SK-N-SH (cell line): ENCODE measurements around the gene IQSEC1. TPM values are rescaled to one million over a fixed set of nuclear protein-coding genes. Genes with fewer than 3 reads are reported as not detected.

ENCODE experiments used
- CTCF ChIA-PET: fragments of 300-600, 350-600 bp; formaldehyde crosslinking; extraction: SDS; loops from one replicate; lab custom pipeline; 2021; lab: Yijun Ruan, JAX
- POLR2A ChIA-PET: fragments of 350-600 bp; sonication (Branson Sonifier 250); formaldehyde crosslinking; extraction: SDS; loops from one replicate; lab custom pipeline; 2020; ENCODE audit warnings: antibody characterized with exemption, inconsistent platforms; lab: Yijun Ruan, JAX
- DNase-seq: peaks from one replicate; pipeline ENCODE4 v3.0.0; 2012
- H2AFZ ChIP-seq: fragments of 200-600 bp; sonication (generic); 2 replicates; pipeline ENCODE4 v1.8.1; 2016; ENCODE audit warnings: antibody characterized with exemption, mild to moderate bottlenecking, low read depth
- H3F3A ChIP-seq: fragments of 200-600 bp; sonication (generic); replicated peaks from 2 replicates; pipeline ENCODE3; 2016; ENCODE audit warnings: antibody characterized with exemption, mild to moderate bottlenecking; ENCODE audit not compliant: insufficient read depth
- H3K27ac ChIP-seq, 2 experiments: fragments of 200-500 bp in 1 of 2; fragments of 200-600 bp in 1 of 2; sonication (Bioruptor generic) in 1 of 2; sonication (generic), shearing (Covaris generic) in 1 of 2; 2 replicates each; pipeline versions ENCODE4 v1.5.1 to v1.6.1; 2014 to 2016; ENCODE audit warnings: low read depth in 2 of 2, inconsistent platforms in 1 of 2, low read length in 1 of 2, mild to moderate bottlenecking in 1 of 2, mixed read lengths in 1 of 2
- H3K27me3 ChIP-seq: fragments of 200-600 bp; sonication (generic), shearing (Covaris generic); 2 replicates; pipeline ENCODE4 v1.6.1; 2016; ENCODE audit warnings: mixed run types; ENCODE audit not compliant: insufficient read depth
- H3K36me3 ChIP-seq, 2 experiments: fragments of 200-500 bp in 1 of 2; fragments of 200-600 bp in 1 of 2; sonication (Bioruptor generic) in 1 of 2; sonication (generic) in 1 of 2; replicated peaks in 1 of 2; 2 replicates each; pipeline versions ENCODE3 to v1.5.1; 2014 to 2016; ENCODE audit warnings: low read length in 1 of 2, mild to moderate bottlenecking in 1 of 2; ENCODE audit not compliant: insufficient read depth in 2 of 2, control insufficient read depth in 1 of 2
- H3K4me1 ChIP-seq, 2 experiments: fragments of 200-500 bp in 1 of 2; fragments of 200-600 bp in 1 of 2; sonication (Bioruptor generic) in 1 of 2; sonication (generic), shearing (Covaris generic) in 1 of 2; 2 replicates each; pipeline versions ENCODE4 v1.5.1 to v1.6.1; 2014 to 2016; ENCODE audit warnings: low read depth in 1 of 2, low read length in 1 of 2, mixed run types in 1 of 2; ENCODE audit not compliant: insufficient read depth in 2 of 2, control insufficient read depth in 1 of 2
- H3K4me2 ChIP-seq: fragments of 200-600 bp; sonication (generic), shearing (Covaris generic); 2 replicates; pipeline ENCODE4 v1.6.1; 2017; ENCODE audit warnings: mixed run types
- H3K4me3 ChIP-seq, 2 experiments: fragments of 200-500 bp in 1 of 2; fragments of 200-600 bp in 1 of 2; sonication (Bioruptor generic) in 1 of 2; sonication (generic), shearing (Covaris generic) in 1 of 2; 2 replicates each; pipeline versions ENCODE4 v1.5.1 to v1.8.1; 2014 to 2016; ENCODE audit warnings: low read depth in 2 of 2, inconsistent platforms in 1 of 2, low read length in 1 of 2, mild to moderate bottlenecking in 1 of 2, mixed read lengths in 1 of 2, moderate library complexity in 1 of 2
- H3K79me2 ChIP-seq: fragments of 200-600 bp; sonication (generic); 2 replicates; pipeline ENCODE4 v1.8.1; 2017; ENCODE audit warnings: mild to moderate bottlenecking; ENCODE audit not compliant: insufficient read depth
- H3K9ac ChIP-seq: fragments of 200-600 bp; sonication (generic); 2 replicates; pipeline ENCODE4 v1.6.1; 2017; ENCODE audit warnings: mixed run types
- H3K9me2 ChIP-seq: fragments of 200-600 bp; sonication (generic); 2 replicates; pipeline ENCODE4 v1.6.1; 2017; ENCODE audit warnings: mixed run types
- H3K9me3 ChIP-seq: fragments of 200-600 bp; sonication (generic); 2 replicates; pipeline ENCODE4 v1.6.1; 2017; ENCODE audit warnings: mixed run types, mild to moderate bottlenecking, moderate library complexity
- H4K20me1 ChIP-seq: fragments of 200-600 bp; sonication (generic); 2 replicates; pipeline ENCODE4 v1.6.1; 2017; ENCODE audit warnings: mild to moderate bottlenecking, mixed run types; ENCODE audit not compliant: insufficient read depth
- CHD2 ChIP-seq: fragments of 150-350 bp; IDR thresholded peaks from 2 replicates; pipeline ENCODE4 v1.6.1; 2018; ENCODE audit warnings: low read length; ENCODE audit not compliant: partially characterized antibody
- CTCF ChIP-seq: fragments of 200-600 bp; sonication (generic); IDR thresholded peaks from 2 replicates; pipeline ENCODE4 v1.6.1; 2017; ENCODE audit warnings: antibody characterized with exemption, mild to moderate bottlenecking, moderate library complexity
- ELF1 ChIP-seq: IDR thresholded peaks from 2 replicates; pipeline ENCODE4 v1.4.0; 2012
- EZH2phosphoT487 ChIP-seq: fragments of 200-600 bp; sonication (generic); IDR thresholded peaks from 2 replicates; pipeline ENCODE4 v1.6.1; 2017; ENCODE audit warnings: low read depth, mixed run types, mild to moderate bottlenecking, antibody characterized with exemption, moderate library complexity, borderline replicate concordance
- FOXJ3 ChIP-seq: sonication (generic); formaldehyde crosslinking; IDR thresholded peaks from 2 replicates; pipeline ENCODE4 v1.5.1; 2020; ENCODE audit warnings: mild to moderate bottlenecking, missing genetic modification reagents
- GATA2 ChIP-seq: sonication (generic); formaldehyde crosslinking; IDR thresholded peaks from 2 replicates; pipeline ENCODE4 v1.5.0; 2020; ENCODE audit warnings: mild to moderate bottlenecking, missing genetic modification reagents
- JUND ChIP-seq: IDR thresholded peaks from 2 replicates; pipeline ENCODE4 v1.4.0; 2012
- MEF2A ChIP-seq: IDR thresholded peaks from 2 replicates; pipeline ENCODE4 v1.4.0; 2012; ENCODE audit warnings: low read depth, borderline replicate concordance
- MXI1 ChIP-seq: IDR thresholded peaks from 2 replicates; pipeline ENCODE4 v1.6.1; 2012; ENCODE audit warnings: mild to moderate bottlenecking, low read depth, low read length, improper control_type of control experiment
- NFIC ChIP-seq: IDR thresholded peaks from 2 replicates; pipeline ENCODE4 v1.4.0; 2012; ENCODE audit warnings: borderline replicate concordance
- RAD21 ChIP-seq: IDR thresholded peaks from 2 replicates; pipeline ENCODE4 v1.6.1; 2012; ENCODE audit warnings: mild to moderate bottlenecking, low read length
- RCOR1 ChIP-seq: fragments of 150-350 bp; IDR thresholded peaks from 2 replicates; pipeline ENCODE4 v1.6.1; 2017; ENCODE audit warnings: antibody characterized with exemption, low read length
- SMC3 ChIP-seq: IDR thresholded peaks from 2 replicates; pipeline ENCODE4 v1.6.1; 2012; ENCODE audit warnings: low read depth, low read length, improper control_type of control experiment
- TEAD4 ChIP-seq: IDR thresholded peaks from 2 replicates; pipeline ENCODE4 v1.4.0; 2012; ENCODE audit warnings: mild to moderate bottlenecking, borderline replicate concordance; ENCODE audit not compliant: insufficient read depth
- YY1 ChIP-seq: IDR thresholded peaks from 2 replicates; pipeline ENCODE4 v1.4.0; 2012; ENCODE audit warnings: low read depth, mild to moderate bottlenecking
- ZBTB33 ChIP-seq: IDR thresholded peaks from 2 replicates; pipeline ENCODE4 v1.4.0; 2012; ENCODE audit warnings: low read depth, borderline replicate concordance
- WGBS: methylation state at CpG from one replicate; pipeline ENCODE4 v1.1.6; 2017; ENCODE audit warnings: low lambda C conversion rate; 5-methylcytosine and 5-hydroxymethylcytosine counted together
- polyA plus RNA-seq, 3 experiments: library from polyadenylated mRNA; depleted of rRNA; stranded (reverse); fragments of >200 nt; gene quantifications; 2 replicates each; pipeline ENCODE4 v1.2.3, GENCODE V29; 2012

IQSEC1 gene
- polyA plus RNA-seq, 1 of the 3 experiments (the other 2 are of a cell fraction), result 6.2 TPM

- TF ChIP-seq EZH2phosphoT487, result no peak
- no peak for TF ChIP-seq FOXJ3 (CRISPR knock-in tag)
- no peak for TF ChIP-seq RCOR1
- no peak for TF ChIP-seq NFIC
- no peak for TF ChIP-seq GATA2 (CRISPR knock-in tag)
These were observed 187.7 kb downstream of the IQSEC1 start (continued) for GRCh38 chr3:12885583-12885930.

- Histone ChIP-seq H4K20me1 (no peaks in the 10 kb centered on the region), H3K27ac (no peak overlapping the region), H3K79me2 (no peaks in the 10 kb centered on the region)
- DNase-seq, result no peak
- 77% methylated on average over 19 of the region's 20 CpGs for WGBS
- TF ChIP-seq RAD21 (no peak), GATA2 (CRISPR knock-in tag) (no peak), SMC3 (no peak), TEAD4 (no peak), ZBTB33 (no peak), JUND (no peak), CHD2 (no peak), FOXJ3 (CRISPR knock-in tag) (no peak), RCOR1 (no peak), MEF2A (no peak), ELF1 (no peak), CTCF (no peak), MXI1 (no peak), YY1 (no peak)
- TF ChIP-seq, all 33 proteins: peak for 0
- Histone ChIP-seq H3K36me3 (no peaks in the 10 kb centered on the region), H3K9ac (no peak overlapping the region), H3K9me2 (no peaks in the 10 kb centered on the region), H3K4me2 (no peak overlapping the region), H3K27me3 (peaks cover 5% of the 10 kb centered on the region; the same call in 1 of the 2 replicates), H3K4me3 (no peak overlapping the region), H3K9me3 (no peaks in the 10 kb centered on the region), H3K4me1 (no peaks in the 10 kb centered on the region), H3F3A (no peaks in the 10 kb centered on the region), H2AFZ (no peak overlapping the region)
- CTCF ChIA-PET, result interaction anchor here (1.4 to 4.3 kb wide), 2 partner anchors 11 to 16 kb away, joined by 3 to 26 read pairs; no protein-coding TSS in a partner anchor
- POLR2A ChIA-PET, result no interaction called here
These were observed 188.2 kb downstream of the IQSEC1 start for GRCh38 chr3:12884790-12885582.
